GM18951 (cell line): Measurements from ENCODE around the gene CACNA2D2.

Source experiments
- POLR2A ChIP-seq: IDR thresholded peaks from 4 replicates; pipeline ENCODE4 v1.6.1; 2011; ENCODE audit warnings: mild to moderate bottlenecking; ENCODE audit not compliant: insufficient read length, insufficient read depth; ENCODE audit errors: extremely low read depth
- in situ Hi-C: fragments of 300-500 bp; cut with MboI; formaldehyde crosslinking; loops from one replicate; pipeline ENCODE4 v1.12.0; 2022; ENCODE audit warnings: low sequenced_read_pairs, mixed read lengths, inconsistent platforms; ENCODE audit not compliant: unreplicated experiment

The CACNA2D2 gene

DNA sequence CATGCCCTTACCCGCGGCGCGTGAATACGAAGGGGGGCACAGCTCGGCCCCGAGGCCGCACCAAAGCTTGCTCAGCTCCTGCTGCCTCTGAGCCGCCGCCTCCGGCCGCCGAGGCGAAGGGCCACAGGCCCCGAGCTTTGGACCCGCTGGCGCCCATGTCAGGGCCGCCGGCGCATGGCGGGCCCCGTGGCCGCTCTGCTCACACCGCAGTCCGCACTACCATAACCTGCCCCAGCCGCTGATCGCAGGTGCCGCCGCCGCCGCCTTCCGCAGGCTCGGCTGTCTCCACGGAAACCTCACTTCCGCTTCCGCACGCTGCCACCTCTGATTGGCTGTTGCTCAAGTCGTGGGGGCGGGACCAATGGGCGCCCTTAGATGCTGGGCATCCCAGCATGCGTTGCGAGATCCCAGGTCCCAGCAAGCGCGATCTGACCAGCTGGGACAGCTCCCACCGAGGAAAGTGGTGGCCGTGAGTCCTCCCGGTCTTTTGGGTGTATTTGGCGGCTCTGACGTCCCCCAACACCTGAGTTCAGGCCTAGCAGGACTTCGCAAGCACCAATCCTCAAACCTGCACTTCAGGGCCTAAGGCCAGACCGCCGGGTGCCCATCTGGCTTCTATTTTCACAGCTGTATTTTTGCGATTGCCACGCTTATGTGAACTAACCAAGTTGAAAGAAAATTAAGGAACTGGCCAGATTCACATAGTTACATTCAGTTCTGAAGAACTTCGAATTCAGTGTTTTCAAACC is 175.3 kb downstream of the CACNA2D2 start, which contains the start of gene TUSC2:
Gene TUSC2, minus strand, starts transcription at position 281 of the 749 bp plus-strand sequence. Its CDS starts 124 bp downstream, at position 157.
- peak; percentile 84 for TF ChIP-seq POLR2A
- in situ Hi-C loops = no loop called here

DNA sequence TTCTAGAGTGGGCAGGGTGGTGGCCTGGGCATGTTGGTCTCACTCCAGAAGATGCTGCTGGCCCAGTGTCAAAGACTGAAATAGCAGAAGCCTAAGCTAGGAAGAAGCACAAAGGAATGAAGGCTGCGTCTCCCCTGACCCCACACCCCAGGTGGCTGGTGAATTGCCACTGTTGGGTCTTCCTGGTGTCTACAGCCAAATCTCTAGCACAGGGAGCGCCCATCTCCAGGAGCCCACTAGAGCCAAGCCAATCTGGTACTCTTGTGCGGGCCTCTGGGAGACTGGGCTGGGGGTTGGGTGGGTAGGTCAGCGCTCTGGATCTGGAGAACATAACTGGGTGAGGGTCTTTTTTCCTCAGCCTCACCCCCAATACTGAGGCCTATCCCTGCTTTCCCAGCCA is 176.3 kb downstream of the CACNA2D2 start:
- in situ Hi-C loops = no loop called here

DNA sequence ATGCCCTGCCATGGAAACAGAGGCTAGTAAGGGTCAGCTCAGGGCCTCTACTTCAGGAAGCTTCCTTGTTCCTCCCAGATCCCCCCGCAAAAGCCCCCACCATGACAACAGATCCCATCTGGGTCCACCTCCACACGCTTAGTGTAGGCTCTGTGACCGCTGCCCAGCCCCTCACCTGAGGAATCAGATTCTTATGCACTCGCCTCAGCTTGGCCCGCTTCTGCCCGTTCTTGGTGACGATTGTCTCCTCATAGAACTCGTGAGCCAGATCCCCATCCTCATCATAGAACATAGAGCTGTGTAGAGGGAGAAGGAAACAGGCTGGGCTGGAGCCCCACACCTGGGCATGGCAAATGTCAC is 177.3 kb downstream of the CACNA2D2 start:
- TF ChIP-seq POLR2A = no peak
- in situ Hi-C loops = no loop called here

More for the DNA sequence above, 176.3 kb downstream of the CACNA2D2 start:
- TF ChIP-seq POLR2A = no peak

DNA sequence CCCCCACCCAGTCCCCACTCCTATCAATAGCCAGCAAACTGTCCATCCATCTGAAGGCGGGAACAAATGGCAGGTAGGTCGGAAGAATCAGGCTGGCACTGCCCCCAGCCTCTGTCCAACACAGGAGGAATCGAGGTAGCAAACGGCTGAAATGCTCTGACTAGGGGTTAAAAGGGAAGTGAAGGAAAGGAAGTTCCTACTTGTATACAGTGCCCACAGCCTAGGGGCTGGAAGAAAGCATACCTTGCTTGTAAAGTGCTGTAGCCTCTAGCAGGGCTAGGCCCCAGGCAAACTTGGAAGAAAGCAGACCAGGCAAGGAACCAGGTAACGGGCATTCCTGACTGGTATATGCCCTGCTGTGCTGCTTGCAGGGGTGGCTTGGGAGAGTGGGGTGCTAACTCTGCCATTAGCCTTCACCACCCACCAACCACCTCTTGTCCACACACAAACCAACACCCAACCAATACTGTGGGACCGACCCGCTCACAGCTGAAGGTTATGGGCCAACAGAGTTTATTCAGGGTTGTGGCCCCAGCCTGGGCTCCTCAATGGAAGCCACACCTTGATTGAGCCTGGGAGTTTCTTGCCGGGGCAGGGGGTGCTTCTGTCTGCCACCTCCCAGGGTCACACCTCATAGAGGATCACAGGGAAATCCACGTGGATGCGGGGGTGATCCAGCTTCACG is 177.8 kb downstream of the CACNA2D2 start:
- in situ Hi-C loops = no loop called here

GRCh38 chr3:50325113-50325480 is 178.3 kb downstream of the CACNA2D2 start:
- TF ChIP-seq POLR2A = no peak
- in situ Hi-C loops = no loop called here

More for the DNA sequence above, 177.8 kb downstream of the CACNA2D2 start:
- no peak for TF ChIP-seq POLR2A

- in situ Hi-C loops = no loop called here
- no peak for TF ChIP-seq POLR2A
These were observed 178.9 kb downstream of the CACNA2D2 start for GRCh38 chr3:50324351-50325112.

DNA sequence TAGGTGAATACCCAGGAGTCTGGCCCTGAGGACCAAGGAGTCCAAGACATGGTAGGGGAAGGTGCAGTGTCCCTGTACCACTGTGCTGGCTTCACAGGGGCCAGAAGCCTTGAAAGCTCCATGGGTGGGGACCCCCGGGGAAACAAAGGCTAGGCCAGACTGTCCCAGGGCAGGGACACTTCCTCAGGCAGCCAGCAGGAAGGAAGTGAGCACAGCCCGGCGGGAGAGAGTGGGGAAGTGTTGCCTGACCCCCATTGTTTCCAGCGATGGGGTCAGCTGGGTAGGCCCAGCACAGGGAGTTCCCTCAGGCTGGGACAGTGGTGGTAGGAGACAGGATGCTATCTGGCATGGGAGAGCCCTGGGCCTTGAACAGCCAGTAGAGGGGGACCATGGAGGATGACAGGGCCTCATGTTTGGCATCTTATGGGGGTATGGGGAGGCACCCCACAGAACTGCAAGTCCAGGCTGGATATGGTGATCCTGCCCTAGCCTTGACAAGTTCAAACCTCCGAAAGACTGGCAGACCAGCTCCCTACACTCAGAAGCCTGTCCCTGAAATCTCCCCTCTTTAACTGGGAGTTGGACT is 179.7 kb downstream of the CACNA2D2 start:
- peak; percentile 19 for TF ChIP-seq POLR2A
- in situ Hi-C loops = no loop called here

GRCh38 chr3:50323092-50323600 is 180.3 kb downstream of the CACNA2D2 start:
- TF ChIP-seq POLR2A = no peak

GRCh38 chr3:50322386-50323091 is 180.9 kb downstream of the CACNA2D2 start, which contains the start of gene HYAL2:
HYAL2 (minus strand) TSS chr3:50322745; CDS start chr3:50320489, 2,256 bp downstream.
- no peak for TF ChIP-seq POLR2A
- in situ Hi-C loops = no loop called here

More at GRCh38 chr3:50323092-50323600, 180.3 kb downstream of the CACNA2D2 start:
- in situ Hi-C loops = no loop called here

DNA sequence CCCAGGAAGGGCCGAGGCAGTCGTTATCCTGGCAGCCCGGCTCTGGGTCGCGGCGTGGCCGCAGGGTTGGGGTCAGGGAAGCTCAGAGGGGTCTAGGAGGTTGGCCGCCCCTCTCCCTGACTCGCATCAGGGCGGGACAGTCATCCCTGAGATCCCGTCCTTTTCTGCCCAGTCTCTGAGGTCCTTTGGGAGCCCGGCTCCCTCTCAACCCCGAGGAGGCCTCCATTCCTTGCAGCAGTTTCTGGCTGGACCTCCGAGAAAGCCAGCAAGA is 181.4 kb downstream of the CACNA2D2 start:
- in situ Hi-C loops = no loop called here
- no peak for TF ChIP-seq POLR2A

- peak; percentile 85 for TF ChIP-seq POLR2A
- in situ Hi-C loops = no loop called here
These were observed 181.9 kb downstream of the CACNA2D2 start for GRCh38 chr3:50321336-50322114.
